Endodermal cell (in vitro differentiated cells): ENCODE results near the gene ATMIN. TPM values are rescaled to one million over a fixed set of nuclear protein-coding genes. Genes with fewer than 3 reads are reported as not detected.

Source experiments
- DNase-seq: peaks from one replicate; pipeline ENCODE4 v3.0.0-alpha.2; 2017
- H3K27ac ChIP-seq: 2 replicates; pipeline ENCODE4 v1.5.1; 2013; ENCODE audit warnings: mild to moderate bottlenecking, low read depth, low read length, moderate library complexity
- H3K27me3 ChIP-seq: 2 replicates; pipeline ENCODE4 v1.6.1; 2013; ENCODE audit warnings: mild to moderate bottlenecking, low read length, moderate library complexity; ENCODE audit not compliant: insufficient read depth, control insufficient read depth, poor library complexity, severe bottlenecking
- H3K36me3 ChIP-seq: 2 replicates; pipeline ENCODE4 v1.7.0; 2013; ENCODE audit warnings: mild to moderate bottlenecking, low read length, moderate library complexity; ENCODE audit not compliant: control insufficient read depth, insufficient read depth
- H3K4me1 ChIP-seq: one replicate; pipeline ENCODE4 v1.7.0; 2013; ENCODE audit warnings: low read length; ENCODE audit not compliant: control insufficient read depth, insufficient read depth
- H3K4me3 ChIP-seq: 2 replicates; pipeline ENCODE4 v1.5.1; 2013; ENCODE audit warnings: mild to moderate bottlenecking, low read length, moderate library complexity
- H3K9ac ChIP-seq: 2 replicates; pipeline ENCODE4 v1.6.1; 2013; ENCODE audit warnings: mild to moderate bottlenecking, low read length, moderate library complexity; ENCODE audit not compliant: poor library complexity, severe bottlenecking; ENCODE audit errors: extremely low read depth
- H3K9me3 ChIP-seq: 2 replicates; pipeline ENCODE4 v1.6.1; 2013; ENCODE audit warnings: mild to moderate bottlenecking, low read length, moderate library complexity; ENCODE audit not compliant: control insufficient read depth
- H3K27ac Mint-ChIP-seq: 2 replicates; pipeline ENCODE4 v1.8.0; 2020; ENCODE audit warnings: mixed read lengths
- H3K27me3 Mint-ChIP-seq: 2 replicates; pipeline ENCODE4 v1.8.0; 2021; ENCODE audit warnings: mild to moderate bottlenecking, mixed read lengths; ENCODE audit not compliant: insufficient read depth
- H3K36me3 Mint-ChIP-seq: 2 replicates; pipeline ENCODE4 v1.8.0; 2020; ENCODE audit warnings: low read depth, mixed read lengths
- H3K4me1 Mint-ChIP-seq: 2 replicates; pipeline ENCODE4 v1.8.0; 2020; ENCODE audit warnings: mixed read lengths
- H3K4me3 Mint-ChIP-seq: 2 replicates; pipeline ENCODE4 v1.8.0; 2020; ENCODE audit warnings: mild to moderate bottlenecking, moderate library complexity, mixed read lengths
- H3K9me3 Mint-ChIP-seq: 2 replicates; pipeline ENCODE4 v1.8.0; 2020; ENCODE audit warnings: mild to moderate bottlenecking, mixed read lengths
- WGBS, 2 experiments: methylation state at CpG; one replicate each; pipeline versions ENCODE4 v1.1.5 to v1.1.7; 2013; ENCODE audit warnings: missing lambda C conversion rate in 2 of 2, mixed read lengths in 1 of 2; ENCODE audit not compliant: insufficient coverage in 1 of 2, insufficient read length in 1 of 2; 5-methylcytosine and 5-hydroxymethylcytosine counted together
- total RNA-seq, 2 donors: library from RNA; stranded (reverse); fragmentation: NEBNext Ultra II Directional in 1 of 2; extraction: Animal tissue kit (Norgen Biotek cat#: 25700) in 1 of 2; gene quantifications; 2 replicates in 1 of 2; 3 replicates in 1 of 2; pipeline ENCODE4 v1.2.1, GENCODE V29; 2021
- TF ChIP-seq, protein P1 (sequence below): fragments of 200-600 bp; sonication (generic); conservative IDR thresholded peaks from 2 replicates; pipeline ENCODE4 v1.5.0; 2021; ENCODE audit warnings: antibody characterized with exemption, mild to moderate bottlenecking

The ATMIN gene
- total RNA-seq, 2 donors from 2014 or later = 45.7 to 53.6 TPM

DNA sequence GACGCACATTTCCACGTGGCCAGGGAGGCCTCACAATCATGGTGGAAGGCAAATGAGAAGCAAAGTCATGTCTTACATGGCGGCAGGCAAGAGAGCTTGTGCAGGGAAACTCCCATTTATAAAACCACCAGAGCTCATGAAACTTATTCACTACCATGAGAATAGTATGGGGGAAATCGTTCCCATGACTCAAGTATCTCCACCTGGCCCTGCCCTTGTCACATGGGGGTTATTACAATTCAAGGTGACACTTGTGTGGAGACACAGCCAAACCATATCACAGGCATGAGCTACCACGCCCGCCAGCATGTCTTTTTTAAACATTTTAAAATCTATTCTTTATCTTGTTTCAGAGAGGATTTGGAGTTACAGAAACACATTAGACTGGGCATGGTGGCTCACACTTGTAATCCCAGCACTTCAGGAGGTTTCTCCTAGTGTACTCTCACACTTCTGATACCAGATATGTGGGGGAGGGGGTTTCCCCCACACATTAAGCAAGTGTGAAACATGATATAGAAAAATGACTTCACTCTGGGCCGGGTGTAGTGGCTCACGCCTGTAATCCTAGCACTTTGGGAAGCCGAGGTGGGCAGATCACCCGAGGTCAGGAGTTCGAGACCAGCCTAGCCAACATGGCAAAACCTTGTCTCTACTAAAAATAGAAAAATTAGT is 5.6 kb upstream of the ATMIN start:
- Histone ChIP-seq H3K9ac (no peak overlapping the region), H3K4me3 (no peak overlapping the region), H3K36me3 (peaks cover 47% of the 10 kb centered on the region), H3K9me3 (peaks cover 10% of the 10 kb centered on the region), H3K4me1 (no peaks in the 10 kb centered on the region), H3K27ac (no peak overlapping the region), H3K27me3 (no peaks in the 10 kb centered on the region)
- no peaks in the 10 kb centered on the region for H3K4me1 Mint-ChIP-seq
- H3K27ac Mint-ChIP-seq = no peak overlapping the region
- H3K9me3 Mint-ChIP-seq = peaks cover 12% of the 10 kb centered on the region
- 94% methylated on average over 5 to 11 of the region's 11 CpGs for WGBS, 2 experiments
- no peak overlapping the region for H3K4me3 Mint-ChIP-seq
- peaks cover 40% of the 10 kb centered on the region for H3K36me3 Mint-ChIP-seq
- no peak for DNase-seq
- no peaks in the 10 kb centered on the region for H3K27me3 Mint-ChIP-seq
- TF ChIP-seq, protein P1, sequence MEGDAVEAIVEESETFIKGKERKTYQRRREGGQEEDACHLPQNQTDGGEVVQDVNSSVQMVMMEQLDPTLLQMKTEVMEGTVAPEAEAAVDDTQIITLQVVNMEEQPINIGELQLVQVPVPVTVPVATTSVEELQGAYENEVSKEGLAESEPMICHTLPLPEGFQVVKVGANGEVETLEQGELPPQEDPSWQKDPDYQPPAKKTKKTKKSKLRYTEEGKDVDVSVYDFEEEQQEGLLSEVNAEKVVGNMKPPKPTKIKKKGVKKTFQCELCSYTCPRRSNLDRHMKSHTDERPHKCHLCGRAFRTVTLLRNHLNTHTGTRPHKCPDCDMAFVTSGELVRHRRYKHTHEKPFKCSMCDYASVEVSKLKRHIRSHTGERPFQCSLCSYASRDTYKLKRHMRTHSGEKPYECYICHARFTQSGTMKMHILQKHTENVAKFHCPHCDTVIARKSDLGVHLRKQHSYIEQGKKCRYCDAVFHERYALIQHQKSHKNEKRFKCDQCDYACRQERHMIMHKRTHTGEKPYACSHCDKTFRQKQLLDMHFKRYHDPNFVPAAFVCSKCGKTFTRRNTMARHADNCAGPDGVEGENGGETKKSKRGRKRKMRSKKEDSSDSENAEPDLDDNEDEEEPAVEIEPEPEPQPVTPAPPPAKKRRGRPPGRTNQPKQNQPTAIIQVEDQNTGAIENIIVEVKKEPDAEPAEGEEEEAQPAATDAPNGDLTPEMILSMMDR = no peak

- Histone ChIP-seq H3K36me3 (peaks cover 21% of the 10 kb centered on the region), H3K4me3 (peak overlapping the region; percentile 95), H3K9ac (peak overlapping the region; percentile 81), H3K4me1 (peaks cover 4% of the 10 kb centered on the region), H3K27ac (no peak overlapping the region), H3K9me3 (peaks cover 14% of the 10 kb centered on the region), H3K27me3 (no peaks in the 10 kb centered on the region)
- Mint-ChIP-seq H3K4me3 (peak overlapping the region; percentile 79), H3K9me3 (peaks cover 13% of the 10 kb centered on the region), H3K36me3 (peaks cover 30% of the 10 kb centered on the region), H3K4me1 (peaks cover 28% of the 10 kb centered on the region), H3K27ac (peak overlapping the region; percentile 84), H3K27me3 (no peaks in the 10 kb centered on the region)
- peak; percentile 78 for DNase-seq
- TF ChIP-seq, protein P1 = no peak
- 0 to 1% methylated on average over 22 to 80 of the region's 80 CpGs for WGBS, 2 experiments
Measured at GRCh38 chr16:81035975-81036750, 521 bp downstream of the ATMIN start.

- peak overlapping the region; percentile 81 for H3K9ac ChIP-seq
- H3K36me3 ChIP-seq = peaks cover 28% of the 10 kb centered on the region
- H3K4me3 ChIP-seq = peak overlapping the region; percentile 95
- Mint-ChIP-seq H3K27ac (peak overlapping the region; percentile 84), H3K9me3 (peaks cover 13% of the 10 kb centered on the region), H3K4me1 (peaks cover 28% of the 10 kb centered on the region), H3K4me3 (peak overlapping the region; percentile 79), H3K36me3 (peaks cover 35% of the 10 kb centered on the region), H3K27me3 (no peaks in the 10 kb centered on the region)
- H3K27me3 ChIP-seq = no peaks in the 10 kb centered on the region
- H3K9me3 ChIP-seq = peaks cover 14% of the 10 kb centered on the region
- DNase-seq = no peak
- WGBS, 2 experiments = 39 to 42% methylated on average over 10 of the region's 10 CpGs
- TF ChIP-seq, protein P1 = no peak
- H3K27ac ChIP-seq = no peak overlapping the region
- H3K4me1 ChIP-seq = peaks cover 4% of the 10 kb centered on the region
Measured at GRCh38 chr16:81036751-81037350, 1.2 kb downstream of the ATMIN start.
